Prostate gland (tissue), 2 donors: ENCODE results near the gene MBNL1. TPM values are rescaled to one million over a fixed set of nuclear protein-coding genes. Genes with fewer than 3 reads are reported as not detected.

Source experiments
- DNase-seq: peaks from one replicate; pipeline ENCODE4 v3.0.0-alpha.2; 2019; ENCODE audit warnings: low spot score
- H3K27ac ChIP-seq, 2 donors: fragments of 200-600 bp; sonication (generic); 2 replicates each; pipeline ENCODE4 v1.5.1; 2017 to 2019
- H3K27me3 ChIP-seq: fragments of 200-600 bp; sonication (generic); replicated peaks from 2 replicates; pipeline ENCODE4 v1.5.1; 2019; ENCODE audit not compliant: insufficient read depth
- H3K36me3 ChIP-seq, 2 donors: fragments of 200-600 bp; sonication (generic); 1 replicate in 1 of 2; 2 replicates in 1 of 2; pipeline versions ENCODE4 v1.5.1 to v1.8.1; 2017 to 2019
- H3K4me1 ChIP-seq: fragments of 200-600 bp; sonication (generic); replicated peaks from 2 replicates; pipeline ENCODE4 v1.5.1; 2019
- H3K4me3 ChIP-seq, 2 donors: fragments of 200-600 bp; sonication (generic); 2 replicates each; pipeline ENCODE4 v1.5.1; 2017 to 2019
- H3K9me3 ChIP-seq: fragments of 200-600 bp; sonication (generic); 2 replicates; pipeline ENCODE4 v1.5.1; 2017
- CTCF ChIP-seq, 4 experiments: fragments of 200-600 bp in 2 of 4; fragments of 450-650 bp in 2 of 4; sonication (generic) in 2 of 4; IDR thresholded peaks; 1 replicate in 3 of 4; 2 replicates in 1 of 4; pipeline ENCODE4 v1.5.1; 2016 to 2019; ENCODE audit warnings: antibody characterized with exemption in 4 of 4, mild to moderate bottlenecking in 2 of 4, moderate library complexity in 2 of 4
- POLR2A ChIP-seq: fragments of 450-650 bp; IDR thresholded peaks from one replicate; pipeline ENCODE4 v1.6.1; 2016; ENCODE audit warnings: antibody characterized with exemption, mild to moderate bottlenecking
- POLR2AphosphoS5 ChIP-seq: sonication (generic); formaldehyde crosslinking; IDR thresholded peaks from one replicate; pipeline ENCODE4 v1.6.1; 2017; ENCODE audit warnings: antibody characterized with exemption
- WGBS: methylation state at CpG from one replicate; pipeline ENCODE4 v1.1.5; 2018; 5-methylcytosine and 5-hydroxymethylcytosine counted together
- intact Hi-C: fragments of 100-400 bp; cut with DNase I; formaldehyde crosslinking; loops from one replicate; pipeline ENCODE4 v1.14.2; 2022
- total RNA-seq, 2 donors: library from RNA; depleted of rRNA; stranded (reverse); fragments of >200 nt; gene quantifications; one replicate each; pipeline ENCODE4 v1.1.0, GENCODE V29; 2016

Gene MBNL1
- total RNA-seq, 2 donors from 2014 or later, result 131 to 226 TPM

DNA sequence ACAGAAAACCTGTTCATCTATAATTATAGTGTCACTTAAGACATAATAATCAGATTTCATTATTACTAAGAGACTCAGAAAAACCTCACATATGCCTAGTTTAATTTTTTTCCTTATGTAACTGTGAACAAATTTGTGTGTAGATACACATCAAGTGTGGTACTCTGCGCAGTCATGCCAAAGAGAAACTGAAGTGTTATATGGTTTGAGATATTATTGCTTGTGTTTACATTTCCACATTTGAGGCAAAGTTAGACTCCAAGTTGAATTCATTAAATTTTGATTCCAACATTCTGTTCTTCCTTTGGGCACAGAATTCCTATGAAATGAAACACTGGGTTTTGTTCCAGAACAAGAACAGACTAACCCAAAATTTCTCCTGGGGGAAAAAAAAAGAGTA is 2.2 kb downstream of the MBNL1 start:
- DNase-seq, result no peak
- peaks cover 3% of the 10 kb centered on the region for H3K4me1 ChIP-seq
- no peaks in the 10 kb centered on the region for H3K9me3 ChIP-seq
- TF ChIP-seq POLR2AphosphoS5, result no peak
- TF ChIP-seq POLR2A, result no peak
- no peak for TF ChIP-seq CTCF (IDR thresholded peaks at IDR 0.05)
- no peaks in the 10 kb centered on the region for H3K27me3 ChIP-seq
- H3K36me3 ChIP-seq, result no peaks in the 10 kb centered on the region
- 57% methylated on average over 1 of the region's 1 CpG for WGBS
- peak overlapping the region; percentile 97 to 98 for H3K27ac ChIP-seq
- H3K4me3 ChIP-seq, result peak overlapping the region; percentile 83 to 86
- intact Hi-C loops, result loop anchor here (2.0 kb wide), 1 partner anchor 28 kb away; no protein-coding TSS in a partner anchor

DNA sequence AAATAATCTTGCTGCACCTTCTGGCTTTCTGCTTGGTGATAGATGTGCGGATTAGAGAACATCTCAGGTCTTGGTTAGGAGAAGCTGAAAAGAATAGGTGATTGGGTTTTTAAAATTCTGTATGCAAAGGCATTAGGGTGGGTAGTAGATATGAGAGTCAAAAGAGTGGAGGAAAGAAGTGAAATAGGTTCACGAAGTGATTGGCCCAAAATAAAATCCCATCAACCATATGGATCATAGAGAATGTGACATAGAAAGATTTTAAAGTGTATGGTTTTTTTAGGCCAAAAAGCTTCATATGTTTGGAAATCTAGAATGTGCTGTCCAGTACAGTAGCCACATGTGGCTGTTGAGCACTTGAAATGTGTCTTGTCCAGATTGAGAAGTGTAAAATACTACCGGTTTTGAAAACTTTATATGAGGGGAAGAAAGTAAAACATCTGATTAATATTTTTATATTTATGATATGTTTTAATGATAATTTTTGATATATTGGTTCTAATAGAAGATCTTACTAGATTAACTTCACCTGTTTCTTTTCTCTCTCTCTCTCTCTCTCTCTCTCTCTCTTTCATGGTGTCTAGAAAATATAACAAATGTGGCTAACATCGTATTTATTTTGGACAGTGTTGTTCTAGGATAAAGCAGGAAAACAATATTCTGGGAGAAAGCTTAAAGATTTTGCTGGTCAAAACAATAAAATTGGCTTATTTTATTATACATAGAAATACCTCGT is 2.9 kb downstream of the MBNL1 start:
- DNase-seq, result no peak
- no peaks in the 10 kb centered on the region for H3K27me3 ChIP-seq
- intact Hi-C loops, result loop anchor here (2.0 kb wide), 1 partner anchor 27 kb away; no protein-coding TSS in a partner anchor
- no peaks in the 10 kb centered on the region for H3K9me3 ChIP-seq
- 58% methylated on average over 5 of the region's 5 CpGs for WGBS
- H3K4me3 ChIP-seq, result peak overlapping the region; percentile 83 to 86
- peak overlapping the region; percentile 97 to 98 for H3K27ac ChIP-seq
- no peak for TF ChIP-seq POLR2AphosphoS5
- no peak for TF ChIP-seq POLR2A
- TF ChIP-seq CTCF (IDR thresholded peaks at IDR 0.05), result no peak
- H3K36me3 ChIP-seq, result no peaks in the 10 kb centered on the region
- H3K4me1 ChIP-seq, result peaks cover 3% of the 10 kb centered on the region

GRCh38 chr3:152272771-152273242 is 4.1 kb downstream of the MBNL1 start:
- TF ChIP-seq CTCF (IDR thresholded peaks at IDR 0.05) (no peak), POLR2A (no peak), POLR2AphosphoS5 (no peak)
- 73% methylated on average over 3 of the region's 3 CpGs for WGBS
- peaks cover 1% of the 10 kb centered on the region for H3K4me1 ChIP-seq
- H3K27me3 ChIP-seq, result no peaks in the 10 kb centered on the region
- H3K4me3 ChIP-seq, result no peak overlapping the region
- no peak for DNase-seq
- H3K36me3 ChIP-seq, result no peaks in the 10 kb centered on the region
- intact Hi-C loops, result no loop called here
- H3K27ac ChIP-seq, result peak overlapping the region; percentile 1 to 41
- H3K9me3 ChIP-seq, result no peaks in the 10 kb centered on the region

- H3K27me3 ChIP-seq, result no peaks in the 10 kb centered on the region
- H3K4me1 ChIP-seq, result no peaks in the 10 kb centered on the region
- TF ChIP-seq POLR2AphosphoS5 (no peak), POLR2A (no peak), CTCF (IDR thresholded peaks at IDR 0.05) (no peak)
- H3K36me3 ChIP-seq, result no peaks in the 10 kb centered on the region
- no peaks in the 10 kb centered on the region for H3K9me3 ChIP-seq
- no peak overlapping the region for H3K4me3 ChIP-seq
- intact Hi-C loops, result no loop called here
- no peak overlapping the region for H3K27ac ChIP-seq
- no peak for DNase-seq
- WGBS, result 94% methylated on average over 1 of the region's 1 CpG
Measured at GRCh38 chr3:152276681-152277080, 8.0 kb downstream of the MBNL1 start.

GRCh38 chr3:152277198-152277597 is 8.5 kb downstream of the MBNL1 start:
- Histone ChIP-seq H3K36me3 (no peaks in the 10 kb centered on the region), H3K27me3 (no peaks in the 10 kb centered on the region), H3K27ac (no peak overlapping the region), H3K4me3 (no peak overlapping the region), H3K4me1 (no peaks in the 10 kb centered on the region), H3K9me3 (no peaks in the 10 kb centered on the region)
- 2% methylated on average over 1 of the region's 1 CpG for WGBS
- DNase-seq, result no peak
- TF ChIP-seq POLR2AphosphoS5 (no peak), CTCF (IDR thresholded peaks at IDR 0.05) (no peak), POLR2A (no peak)
- intact Hi-C loops, result no loop called here
